ENCODE results near the gene PRKX.

DNA sequence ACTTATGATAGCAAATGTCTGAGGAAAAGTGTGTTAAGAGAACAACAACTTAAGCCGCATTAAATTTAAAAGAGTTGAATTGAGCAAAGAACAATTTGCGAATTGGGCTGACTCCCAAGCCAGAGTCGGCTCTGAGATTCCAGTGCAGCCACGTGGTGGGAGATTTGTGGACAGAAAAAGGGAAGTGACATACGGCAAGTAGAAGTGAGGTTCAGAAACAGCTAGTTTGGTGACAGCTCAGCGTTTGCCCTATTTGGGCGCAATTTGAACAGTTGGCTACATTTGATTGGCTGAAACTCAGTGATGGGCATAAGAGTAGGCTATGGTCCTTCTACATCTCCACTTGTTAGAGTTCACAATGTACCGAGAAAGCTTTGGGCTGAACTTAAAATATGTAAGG lies 124.0 kb downstream of the PRKX start:
- TF ChIP-seq, protein P1, sequence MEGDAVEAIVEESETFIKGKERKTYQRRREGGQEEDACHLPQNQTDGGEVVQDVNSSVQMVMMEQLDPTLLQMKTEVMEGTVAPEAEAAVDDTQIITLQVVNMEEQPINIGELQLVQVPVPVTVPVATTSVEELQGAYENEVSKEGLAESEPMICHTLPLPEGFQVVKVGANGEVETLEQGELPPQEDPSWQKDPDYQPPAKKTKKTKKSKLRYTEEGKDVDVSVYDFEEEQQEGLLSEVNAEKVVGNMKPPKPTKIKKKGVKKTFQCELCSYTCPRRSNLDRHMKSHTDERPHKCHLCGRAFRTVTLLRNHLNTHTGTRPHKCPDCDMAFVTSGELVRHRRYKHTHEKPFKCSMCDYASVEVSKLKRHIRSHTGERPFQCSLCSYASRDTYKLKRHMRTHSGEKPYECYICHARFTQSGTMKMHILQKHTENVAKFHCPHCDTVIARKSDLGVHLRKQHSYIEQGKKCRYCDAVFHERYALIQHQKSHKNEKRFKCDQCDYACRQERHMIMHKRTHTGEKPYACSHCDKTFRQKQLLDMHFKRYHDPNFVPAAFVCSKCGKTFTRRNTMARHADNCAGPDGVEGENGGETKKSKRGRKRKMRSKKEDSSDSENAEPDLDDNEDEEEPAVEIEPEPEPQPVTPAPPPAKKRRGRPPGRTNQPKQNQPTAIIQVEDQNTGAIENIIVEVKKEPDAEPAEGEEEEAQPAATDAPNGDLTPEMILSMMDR (conservative IDR thresholded peaks at IDR 0.05) = no peak
- TF ChIP-seq ZFX (IDR thresholded peaks at IDR 0.05) = no peak

Data from C4-2B (cell line).